GOT3 (cell line): ENCODE measurements around the gene SH3GLB1.
"Not testable (repeated sequence)": the region's sequence is repeated elsewhere in the genome, so short reads cannot be mapped to it uniquely, and the experiment has no call there.

Experiments
- DNase-seq: peaks from one replicate; lab custom pipeline; 2025; ENCODE audit warnings: mixed read lengths; lab: John Stamatoyannopoulos, UW

The SH3GLB1 gene

GRCh38 chr1:86704458-86704971 is at the start of gene SH3GLB1:
Gene SH3GLB1 (plus strand): TSS chr1:86704576. CDS start chr1:86704900, 324 bp downstream.
- DNase-seq: peak; percentile 78

- DNase-seq: not testable (repeated sequence)
Measured at GRCh38 chr1:86658381-86658780, 46.0 kb upstream of the SH3GLB1 start.

- no peak for DNase-seq
Measured at GRCh38 chr1:86666368-86666767, 38.0 kb upstream of the SH3GLB1 start.

GRCh38 chr1:86687595-86687994 is 16.8 kb upstream of the SH3GLB1 start:
- no peak for DNase-seq

- no peak for DNase-seq
Measured at GRCh38 chr1:86692641-86693040, 11.7 kb upstream of the SH3GLB1 start.

- DNase-seq: no peak
Measured at GRCh38 chr1:86695400-86695799, 9.0 kb upstream of the SH3GLB1 start.

GRCh38 chr1:86696522-86696921 is 7.9 kb upstream of the SH3GLB1 start:
- DNase-seq: no peak

- no peak for DNase-seq
Measured at GRCh38 chr1:86699186-86699585, 5.2 kb upstream of the SH3GLB1 start.

GRCh38 chr1:86701731-86702130 is 2.6 kb upstream of the SH3GLB1 start:
- DNase-seq: no peak

GRCh38 chr1:86702954-86703494 is 1.4 kb upstream of the SH3GLB1 start:
- not testable (repeated sequence) for DNase-seq

GRCh38 chr1:86703696-86704457 is 499 bp upstream of the SH3GLB1 start:
- no peak for DNase-seq

- DNase-seq: peak; percentile 26
Measured at GRCh38 chr1:86704972-86705664, 742 bp downstream of the SH3GLB1 start.

GRCh38 chr1:86705665-86705985 is 1.2 kb downstream of the SH3GLB1 start:
- no peak for DNase-seq

GRCh38 chr1:86706018-86706635 is 1.8 kb downstream of the SH3GLB1 start:
- no peak for DNase-seq

- no peak for DNase-seq
Measured at GRCh38 chr1:86708920-86709319, 4.5 kb downstream of the SH3GLB1 start.

GRCh38 chr1:86712088-86712860 is 7.9 kb downstream of the SH3GLB1 start:
- DNase-seq: no peak

- no peak for DNase-seq
Measured at GRCh38 chr1:86713477-86713876, 9.1 kb downstream of the SH3GLB1 start.

- DNase-seq: no peak
Measured at GRCh38 chr1:86714159-86714558, 9.8 kb downstream of the SH3GLB1 start.

GRCh38 chr1:86714561-86715244 is 10.3 kb downstream of the SH3GLB1 start:
- DNase-seq: no peak

GRCh38 chr1:86718786-86719185 is 14.4 kb downstream of the SH3GLB1 start:
- no peak for DNase-seq

GRCh38 chr1:86731416-86731815 is 27.0 kb downstream of the SH3GLB1 start:
- DNase-seq: no peak
